GM12892 (cell line): Measurements from ENCODE around the gene KPNA1.

Source experiments
- POLR2A ChIP-seq: IDR thresholded peaks from 2 replicates; pipeline ENCODE4 v1.6.1; 2011; ENCODE audit warnings: low read depth, low read length, control low read depth
- TAF1 ChIP-seq: IDR thresholded peaks from 2 replicates; pipeline ENCODE4 v1.6.1; 2011; ENCODE audit warnings: low read depth, mild to moderate bottlenecking, control low read depth, low read length, borderline replicate concordance

- no peak for TF ChIP-seq TAF1
- no peak for TF ChIP-seq POLR2A
Observed at GRCh38 chr3:122396511-122396910, 118.2 kb downstream of the KPNA1 start.
